ENCODE measurements around the gene CRIP1. TPM values are rescaled to one million over a fixed set of nuclear protein-coding genes. Genes with fewer than 3 reads are reported as not detected.

Gene CRIP1
- polyA plus RNA-seq, 3 donors = 688 to 2,084 (median 1,032) TPM

- intact Hi-C loops (cut with micrococcal nuclease) = no loop called here
- Mint-ChIP-seq H3K4me3 (no peak overlapping the region), H3K27me3 (ENCODE audit: low read depth in 3 of 3) (no peaks in the 10 kb centered on the region), H3K36me3 (peaks cover 38 to 71% of the 10 kb centered on the region in 2 donors), H3K9me3 (no peaks in the 10 kb centered on the region), H3K27ac (no peak overlapping the region), H3K4me1 (no peaks in the 10 kb centered on the region)
- DNase-seq = no peak
- H3K36me3 ChIP-seq (replicated peaks in 1 of 2; ENCODE audit: control insufficient read depth in 1 of 2, insufficient read depth in 2 of 2, low read length in 2 of 2) = peaks cover 39 to 55% of the 10 kb centered on the region in 2 donors
- no peak overlapping the region for H3K27ac ChIP-seq (ENCODE audit: low read depth in 1 of 2, low read length in 2 of 2)
- 94% methylated on average over 15 of the region's 22 CpGs for WGBS (ENCODE audit: insufficient coverage)
- H3K79me2 ChIP-seq (ENCODE audit: insufficient read depth, low read length) = no peaks in the 10 kb centered on the region
- no peak overlapping the region for H2AFZ ChIP-seq (ENCODE audit: insufficient read depth, low read depth, low read length, poor library complexity, severe bottlenecking)
- no peaks in the 10 kb centered on the region for H3K27me3 ChIP-seq (ENCODE audit: control insufficient read depth in 2 of 2, insufficient read depth in 2 of 2, low read length in 2 of 2)
- no peak overlapping the region for H3K4me2 ChIP-seq (replicated peaks; ENCODE audit: extremely low read depth, low read length, poor library complexity, severe bottlenecking)
- H3K9me3 ChIP-seq (replicated peaks in 1 of 2; ENCODE audit: control insufficient read depth in 1 of 2, insufficient read depth in 1 of 2, low read length in 2 of 2) = no peaks in the 10 kb centered on the region
- no peak overlapping the region for H3K4me3 ChIP-seq (replicated peaks in 1 of 3; ENCODE audit: low read depth in 2 of 3, low read length in 3 of 3)
- H3K9ac ChIP-seq (ENCODE audit: insufficient read depth, low read length, poor library complexity, severe bottlenecking) = no peak overlapping the region
- no peaks in the 10 kb centered on the region for H3K4me1 ChIP-seq (ENCODE audit: control insufficient read depth in 1 of 2, insufficient read depth in 2 of 2, low read length in 2 of 2)
- no peak for TF ChIP-seq CTCF (IDR thresholded peaks at IDR 0.05)
- peaks cover 12% of the 10 kb centered on the region for H4K20me1 ChIP-seq (ENCODE audit: insufficient read depth, low read length)
Measured at GRCh38 chr14:105450123-105450505, 36.6 kb upstream of the CRIP1 start.

- 96% methylated on average over 25 of the region's 29 CpGs for WGBS (ENCODE audit: insufficient coverage)
- H3K4me3 ChIP-seq (replicated peaks in 1 of 3; ENCODE audit: low read depth in 2 of 3, low read length in 3 of 3) = no peak overlapping the region
- H3K9ac ChIP-seq (ENCODE audit: insufficient read depth, low read length, poor library complexity, severe bottlenecking) = no peak overlapping the region
- H3K9me3 Mint-ChIP-seq = no peaks in the 10 kb centered on the region
- peaks cover 43 to 74% of the 10 kb centered on the region in 2 donors for H3K36me3 Mint-ChIP-seq
- H3K36me3 ChIP-seq (replicated peaks in 1 of 2; ENCODE audit: control insufficient read depth in 1 of 2, insufficient read depth in 2 of 2, low read length in 2 of 2) = peaks cover 49 to 62% of the 10 kb centered on the region in 2 donors
- no peak overlapping the region for H3K27ac Mint-ChIP-seq
- H3K79me2 ChIP-seq (ENCODE audit: insufficient read depth, low read length) = no peaks in the 10 kb centered on the region
- no peak for DNase-seq
- no peaks in the 10 kb centered on the region for H3K9me3 ChIP-seq (replicated peaks in 1 of 2; ENCODE audit: control insufficient read depth in 1 of 2, insufficient read depth in 1 of 2, low read length in 2 of 2)
- H3K4me1 ChIP-seq (ENCODE audit: control insufficient read depth in 1 of 2, insufficient read depth in 2 of 2, low read length in 2 of 2) = no peaks in the 10 kb centered on the region
- no peak overlapping the region for H3K4me2 ChIP-seq (replicated peaks; ENCODE audit: extremely low read depth, low read length, poor library complexity, severe bottlenecking)
- H3K4me3 Mint-ChIP-seq = no peak overlapping the region
- TF ChIP-seq CTCF (IDR thresholded peaks at IDR 0.05) = no peak
- no peak overlapping the region for H2AFZ ChIP-seq (ENCODE audit: insufficient read depth, low read depth, low read length, poor library complexity, severe bottlenecking)
- H3K27me3 ChIP-seq (ENCODE audit: control insufficient read depth in 2 of 2, insufficient read depth in 2 of 2, low read length in 2 of 2) = no peaks in the 10 kb centered on the region
- H3K27ac ChIP-seq (ENCODE audit: low read depth in 1 of 2, low read length in 2 of 2) = no peak overlapping the region
- H4K20me1 ChIP-seq (ENCODE audit: insufficient read depth, low read length) = peaks cover 9% of the 10 kb centered on the region
- intact Hi-C loops (cut with micrococcal nuclease) = no loop called here
- no peaks in the 10 kb centered on the region for H3K4me1 Mint-ChIP-seq
- H3K27me3 Mint-ChIP-seq (ENCODE audit: low read depth in 3 of 3) = no peaks in the 10 kb centered on the region
Measured at GRCh38 chr14:105450864-105451720, 35.6 kb upstream of the CRIP1 start.

All from CD14-positive monocyte (primary cell).